OCI-LY7 (cell line): ENCODE data around the gene HSD17B14. TPM values are rescaled to one million over a fixed set of nuclear protein-coding genes. Genes with fewer than 3 reads are reported as not detected.

Source experiments
- BruUV-seq: library from RNA; stranded (reverse); fragments of 400-500 nt; replicated peaks from 2 replicates; lab custom pipeline; 2021; lab: Mats Ljungman, UMichigan
- CTCF ChIA-PET: fragments of 300-600 bp; sonication (Branson Sonifier 250); formaldehyde crosslinking; loops from one replicate; lab custom pipeline; 2022; ENCODE audit warnings: antibody characterized with exemption; ENCODE audit not compliant: unreplicated experiment; lab: Charles Lee
- POLR2A ChIA-PET: fragments of 300-600 bp; sonication (Branson Sonifier 250); formaldehyde crosslinking; loops from one replicate; lab custom pipeline; 2022; ENCODE audit warnings: antibody characterized with exemption; lab: Charles Lee
- DNase-seq: peaks from one replicate; pipeline ENCODE4 v3.0.0-alpha.2; 2015; ENCODE audit warnings: low spot score
- H2AFZ ChIP-seq: fragments of 200-600 bp; sonication (generic), shearing (Covaris generic); 2 replicates; pipeline ENCODE4 v1.6.1; 2014; ENCODE audit warnings: mild to moderate bottlenecking, antibody characterized with exemption, low read length, moderate library complexity
- H3K27ac ChIP-seq: fragments of 200-600 bp; sonication (generic); 2 replicates; pipeline ENCODE4 v1.5.1; 2014; ENCODE audit warnings: mixed run types, low read depth, mild to moderate bottlenecking, moderate library complexity, low read length, inconsistent platforms; ENCODE audit not compliant: poor library complexity, severe bottlenecking
- H3K36me3 ChIP-seq: fragments of 200-600 bp; sonication (generic); 2 replicates; pipeline ENCODE4 v1.6.1; 2014; ENCODE audit warnings: mild to moderate bottlenecking, antibody characterized with exemption, low read length, moderate library complexity, mixed read lengths; ENCODE audit not compliant: insufficient read depth
- H3K4me1 ChIP-seq: fragments of 200-600 bp; sonication (generic); 2 replicates; pipeline ENCODE4 v1.5.1; 2014; ENCODE audit warnings: mild to moderate bottlenecking, low read length; ENCODE audit not compliant: insufficient read depth, poor library complexity, severe bottlenecking
- H3K4me2 ChIP-seq: fragments of 200-600 bp; sonication (generic); 2 replicates; pipeline ENCODE4 v1.6.1; 2014; ENCODE audit warnings: mild to moderate bottlenecking, low read length
- H3K4me3 ChIP-seq: fragments of 200-600 bp; sonication (generic); 2 replicates; pipeline ENCODE4 v1.5.1; 2014; ENCODE audit warnings: mild to moderate bottlenecking, low read depth, low read length; ENCODE audit not compliant: poor library complexity, severe bottlenecking
- H3K79me2 ChIP-seq: fragments of 200-600 bp; sonication (generic); 2 replicates; pipeline ENCODE4 v1.6.1; 2016; ENCODE audit warnings: low read depth, mild to moderate bottlenecking, low read length, moderate library complexity, mixed read lengths; ENCODE audit not compliant: insufficient read depth
- H3K9me2 ChIP-seq: fragments of 200-600 bp; sonication (generic); 2 replicates; pipeline ENCODE4 v1.6.1; 2016; ENCODE audit warnings: mild to moderate bottlenecking, low read length, mixed read lengths; ENCODE audit not compliant: insufficient read depth
- H3K9me3 ChIP-seq: fragments of 200-600 bp; sonication (generic); 2 replicates; pipeline ENCODE4 v1.6.1; 2014; ENCODE audit warnings: mild to moderate bottlenecking, mixed run types, low read length, mixed read lengths
- H4K20me1 ChIP-seq: fragments of 200-600 bp; sonication (generic); 2 replicates; pipeline ENCODE4 v1.6.1; 2014; ENCODE audit warnings: mild to moderate bottlenecking, antibody characterized with exemption, low read length, moderate library complexity, mixed read lengths; ENCODE audit not compliant: insufficient read depth
- CTCF ChIP-seq: fragments of 200-600 bp; sonication (generic); conservative IDR thresholded peaks from 2 replicates; pipeline ENCODE4 v1.5.1; 2014; ENCODE audit warnings: mild to moderate bottlenecking, antibody characterized with exemption, low read length, moderate library complexity, mixed read lengths
- EZH2phosphoT487 ChIP-seq: fragments of 200-600 bp; sonication (generic); IDR thresholded peaks from 2 replicates; pipeline ENCODE4 v1.6.1; 2018; ENCODE audit warnings: low read depth, borderline replicate concordance, mild to moderate bottlenecking, mixed run types, antibody characterized with exemption, low read length, moderate library complexity, mixed read lengths
- intact Hi-C: fragments of 100-400 bp; cut with micrococcal nuclease; formaldehyde crosslinking; loops from one replicate; pipeline ENCODE4 v1.10.0; 2022; ENCODE audit not compliant: unreplicated experiment
- total RNA-seq, 2 experiments: library from RNA; depleted of rRNA in 1 of 2; stranded (reverse); fragments of >200 nt in 1 of 2; shearing (Covaris generic) in 1 of 2; gene quantifications; 2 replicates each; pipeline ENCODE4 v1.2.3, GENCODE V29; 2014 to 2022

HSD17B14 gene
- total RNA-seq, 2 experiments from 2014 or later: 1.8 to 4.5 TPM

- Histone ChIP-seq H3K36me3 (peaks cover 7% of the 10 kb centered on the region; the same call in 1 of the 2 replicates), H3K79me2 (peaks cover 2% of the 10 kb centered on the region; the same call in 1 of the 2 replicates), H3K27ac (no peak overlapping the region), H3K4me1 (peaks cover 5% of the 10 kb centered on the region), H3K4me3 (no peak overlapping the region), H2AFZ (no peak overlapping the region), H3K9me3 (no peaks in the 10 kb centered on the region), H4K20me1 (no peaks in the 10 kb centered on the region), H3K9me2 (no peaks in the 10 kb centered on the region), H3K4me2 (no peak overlapping the region)
- TF ChIP-seq EZH2phosphoT487 (no peak), CTCF (no peak)
- DNase-seq: no peak
- ChIA-PET CTCF (no interaction called here), POLR2A (interaction anchor here (0.6 to 0.7 kb wide), 2 partner anchors 83 to 611 kb away, joined by 4 read pairs; no protein-coding TSS in a partner anchor)
- intact Hi-C loops: no loop called here
- no TSS peak for BruUV-seq
Measured at GRCh38 chr19:48804496-48804895, 31.8 kb downstream of the HSD17B14 start.

GRCh38 chr19:48802623-48803022 is 33.7 kb downstream of the HSD17B14 start:
- intact Hi-C loops: no loop called here
- Histone ChIP-seq H2AFZ (no peak overlapping the region), H3K36me3 (peaks cover 4% of the 10 kb centered on the region; the same call in 1 of the 2 replicates), H3K4me2 (no peak overlapping the region), H3K79me2 (no peaks in the 10 kb centered on the region), H3K9me3 (no peaks in the 10 kb centered on the region), H3K4me1 (no peaks in the 10 kb centered on the region), H3K4me3 (no peak overlapping the region), H3K9me2 (no peaks in the 10 kb centered on the region), H3K27ac (no peak overlapping the region), H4K20me1 (no peaks in the 10 kb centered on the region)
- BruUV-seq: no TSS peak
- TF ChIP-seq EZH2phosphoT487: no peak
- no peak for TF ChIP-seq CTCF
- POLR2A ChIA-PET: no interaction called here
- CTCF ChIA-PET: no interaction called here
- no peak for DNase-seq

- Histone ChIP-seq H3K36me3 (no peaks in the 10 kb centered on the region), H3K9me2 (no peaks in the 10 kb centered on the region), H3K4me3 (no peak overlapping the region), H4K20me1 (no peaks in the 10 kb centered on the region), H3K4me1 (peaks cover 4% of the 10 kb centered on the region), H3K4me2 (no peak overlapping the region), H3K9me3 (no peaks in the 10 kb centered on the region), H3K79me2 (no peaks in the 10 kb centered on the region), H3K27ac (no peak overlapping the region), H2AFZ (no peak overlapping the region)
- intact Hi-C loops: no loop called here
- no peak for TF ChIP-seq CTCF
- no peak for TF ChIP-seq EZH2phosphoT487
- ChIA-PET POLR2A (no interaction called here), CTCF (no interaction called here)
- no peak for DNase-seq
- no TSS peak for BruUV-seq
Measured at GRCh38 chr19:48799358-48800300, 36.7 kb downstream of the HSD17B14 start.
